HepG2 (cell line): ENCODE results near the gene DCAKD. TPM values are rescaled to one million over a fixed set of nuclear protein-coding genes. Genes with fewer than 3 reads are reported as not detected.

Experiments
- ATAC-seq: fragments of 200-7000 bp; cut with Tn5 transposase; 3 replicates; pipeline ENCODE4 v1.9.1; 2020; ENCODE audit warnings: mild to moderate bottlenecking, moderate library complexity
- BruUV-seq: library from RNA; stranded (reverse); fragments of 400-500 nt; replicated peaks from 2 replicates; lab custom pipeline; 2021; lab: Mats Ljungman, UMichigan
- CTCF ChIA-PET: fragments of 300-600 bp; formaldehyde crosslinking; extraction: SDS; loops from one replicate; lab custom pipeline; 2021; ENCODE audit warnings: low total read pairs, inconsistent platforms, low intra/inter-chr PET ratio; lab: Yijun Ruan, JAX
- POLR2A ChIA-PET: fragments of 350-600 bp; sonication (Branson Sonifier 250); formaldehyde crosslinking; loops from one replicate; lab custom pipeline; 2020; ENCODE audit warnings: antibody characterized with exemption, inconsistent platforms; lab: Yijun Ruan, JAX
- DNase-seq: peaks from one replicate; pipeline ENCODE4 v3.0.0-alpha.2; 2015; ENCODE audit warnings: low spot score
- FAIRE-seq: peaks from 3 replicates; lab custom pipeline; 2011; peaks lifted over from hg19 to GRCh38; lab: Jason Lieb, UNC
- H2AFZ ChIP-seq: one replicate; pipeline ENCODE4 v1.6.1; 2011; ENCODE audit warnings: low read length, inconsistent platforms
- H3K27ac ChIP-seq: fragments of 300-600 bp; 3 replicates; pipeline ENCODE4 v1.8.0; 2011; ENCODE audit warnings: mixed run types, mild to moderate bottlenecking, mixed read lengths, low read length, inconsistent platforms; ENCODE audit not compliant: insufficient read depth; ENCODE audit errors: extremely low read length
- H3K27me3 ChIP-seq, 2 experiments: fragments of 200-600 bp in 1 of 2; 2 replicates in 1 of 2; 3 replicates in 1 of 2; pipeline versions ENCODE4 v1.6.0 to v1.8.0; 2011; ENCODE audit warnings: low read length in 2 of 2, mild to moderate bottlenecking in 2 of 2, moderate library complexity in 2 of 2, inconsistent platforms in 1 of 2; ENCODE audit not compliant: insufficient read depth in 2 of 2, control insufficient read depth in 1 of 2
- H3K36me3 ChIP-seq, 2 experiments: fragments of 200-600 bp in 1 of 2; replicated peaks in 1 of 2; 2 replicates in 1 of 2; 3 replicates in 1 of 2; pipeline versions ENCODE4 v1.5.1 to v1.8.0; 2011; ENCODE audit warnings: low read length in 2 of 2, inconsistent platforms in 1 of 2; ENCODE audit not compliant: insufficient read depth in 2 of 2, control insufficient read depth in 1 of 2
- H3K4me1 ChIP-seq: 2 replicates; pipeline ENCODE4 v1.5.1; 2012; ENCODE audit warnings: low read length, inconsistent platforms; ENCODE audit not compliant: insufficient read depth
- H3K4me2 ChIP-seq: 2 replicates; pipeline ENCODE4 v1.6.0; 2011; ENCODE audit warnings: low read depth, low read length, inconsistent platforms
- H3K4me3 ChIP-seq, 3 experiments: fragments of 200-600 bp in 1 of 3; sonication (generic), shearing (Covaris generic) in 1 of 3; replicated peaks in 1 of 3; 2 replicates each; pipeline ENCODE4 v1.5.1; 2011 to 2016; ENCODE audit warnings: low read length in 3 of 3, inconsistent platforms in 2 of 3, low read depth in 2 of 3, mild to moderate bottlenecking in 2 of 3, control low read depth in 1 of 3, mixed read lengths in 1 of 3; ENCODE audit not compliant: insufficient read depth in 1 of 3
- H3K79me2 ChIP-seq: one replicate; pipeline ENCODE4 v1.6.1; 2011; ENCODE audit warnings: low read length, inconsistent platforms; ENCODE audit not compliant: insufficient read depth
- H3K9ac ChIP-seq: 2 replicates; pipeline ENCODE4 v1.6.0; 2011; ENCODE audit warnings: mild to moderate bottlenecking, low read depth, low read length, inconsistent platforms; ENCODE audit not compliant: insufficient read depth
- H3K9me3 ChIP-seq: 2 replicates; pipeline ENCODE4 v1.5.1; 2012; ENCODE audit warnings: mild to moderate bottlenecking, low read length
- H4K20me1 ChIP-seq: 2 replicates; pipeline ENCODE4 v1.6.0; 2011; ENCODE audit warnings: inconsistent platforms, mild to moderate bottlenecking, low read length, moderate library complexity; ENCODE audit not compliant: insufficient read depth
- CBX2 ChIP-seq, 2 experiments: fragments of 200-600 bp in 1 of 2; sonication (generic); formaldehyde crosslinking in 1 of 2; IDR thresholded peaks; 2 replicates each; pipeline versions ENCODE4 v1.7.0 to v1.8.1; 2018 to 2022; ENCODE audit warnings: low read depth in 2 of 2, low read length in 1 of 2, mild to moderate bottlenecking in 1 of 2, missing genetic modification reagents in 1 of 2
- EED ChIP-seq: sonication (generic); formaldehyde crosslinking; IDR thresholded peaks from 2 replicates; pipeline ENCODE4 v1.5.0; 2020; ENCODE audit warnings: mild to moderate bottlenecking, missing genetic modification reagents
- KDM2A ChIP-seq: sonication (generic); formaldehyde crosslinking; IDR thresholded peaks from 2 replicates; pipeline ENCODE4 v1.4.0; 2020; ENCODE audit warnings: low read depth, missing genetic modification reagents, borderline replicate concordance
- KLF16 ChIP-seq, 2 experiments: sonication (generic) in 1 of 2; formaldehyde crosslinking in 1 of 2; IDR thresholded peaks; 2 replicates each; pipeline versions ENCODE4 v1.6.1 to v1.8.0; 2016 to 2023; ENCODE audit warnings: missing genetic modification reagents in 2 of 2, missing compliant biosample characterization in 1 of 2
- MAZ ChIP-seq, 2 experiments: sonication (generic) in 1 of 2; formaldehyde crosslinking in 1 of 2; IDR thresholded peaks; 2 replicates each; pipeline versions ENCODE4 v1.5.0 to v1.6.1; 2012 to 2020; ENCODE audit warnings: low read depth in 2 of 2, mild to moderate bottlenecking in 2 of 2, borderline replicate concordance in 1 of 2, improper control_type of control experiment in 1 of 2, low read length in 1 of 2, missing genetic modification reagents in 1 of 2, moderate library complexity in 1 of 2
- MED1 ChIP-seq: sonication (generic); formaldehyde crosslinking; IDR thresholded peaks from 2 replicates; pipeline ENCODE4 v1.4.0; 2020; ENCODE audit warnings: missing genetic modification reagents
- NR3C1 ChIP-seq: sonication (generic); formaldehyde crosslinking; IDR thresholded peaks from 2 replicates; pipeline ENCODE4 v1.4.0; 2020; ENCODE audit warnings: missing genetic modification reagents
- REPIN1 ChIP-seq: sonication (generic); formaldehyde crosslinking; IDR thresholded peaks from 2 replicates; pipeline ENCODE4 v1.8.0; 2022; ENCODE audit warnings: missing genetic modification reagents, low read depth, mild to moderate bottlenecking, borderline replicate concordance
- SOX5 ChIP-seq: IDR thresholded peaks from 2 replicates; pipeline ENCODE4 v1.6.1; 2016; ENCODE audit warnings: borderline replicate concordance
- SPEN ChIP-seq: sonication (generic); formaldehyde crosslinking; IDR thresholded peaks from 2 replicates; pipeline ENCODE4 v1.5.1; 2020; ENCODE audit warnings: low read depth, mild to moderate bottlenecking, missing genetic modification reagents
- ZIK1 ChIP-seq: sonication (generic); formaldehyde crosslinking; IDR thresholded peaks from 2 replicates; pipeline ENCODE4 v1.5.0; 2020; ENCODE audit warnings: mild to moderate bottlenecking, low read depth, missing genetic modification reagents, borderline replicate concordance
- ZMYM4 ChIP-seq: sonication (generic); formaldehyde crosslinking; IDR thresholded peaks from 2 replicates; pipeline ENCODE4 v1.8.1; 2023; ENCODE audit warnings: mild to moderate bottlenecking, missing genetic modification reagents
- ZNF138 ChIP-seq: sonication (generic); formaldehyde crosslinking; IDR thresholded peaks from 2 replicates; pipeline ENCODE4 v1.5.0; 2020; ENCODE audit warnings: mild to moderate bottlenecking, low read depth, missing genetic modification reagents
- ZNF616 ChIP-seq: sonication (generic); formaldehyde crosslinking; IDR thresholded peaks from 2 replicates; pipeline ENCODE4 v1.5.0; 2020; ENCODE audit warnings: low read depth, mild to moderate bottlenecking, missing genetic modification reagents
- ZNF709 ChIP-seq: sonication (generic); formaldehyde crosslinking; IDR thresholded peaks from 2 replicates; pipeline ENCODE4 v1.5.0; 2020; ENCODE audit warnings: mild to moderate bottlenecking, missing genetic modification reagents
- WGBS: methylation state at CpG from one replicate; pipeline ENCODE4 v1.1.6; 2017; ENCODE audit warnings: low lambda C conversion rate; 5-methylcytosine and 5-hydroxymethylcytosine counted together
- in situ Hi-C: cut with HindIII; loops from 2 replicates; pipeline ENCODE4 v1.10.0; 2017; ENCODE audit warnings: low pct_unique_long_range_greater_than_20kb; ENCODE audit not compliant: extremely low pct_ligation_motif_present
- intact Hi-C: fragments of 100-400 bp; cut with micrococcal nuclease; formaldehyde crosslinking; loops from one replicate; pipeline ENCODE4 v1.10.0; 2022; ENCODE audit not compliant: unreplicated experiment
- polyA plus RNA-seq, 8 experiments: library from polyadenylated mRNA; depleted of rRNA in 3 of 8; stranded (reverse) in 7 of 8; unstranded in 1 of 8; fragments of >200 nt; fragmentation: Illumina TruSeq in 4 of 8; extraction: Trizol in 4 of 8; gene quantifications; 2 replicates each; pipeline versions ENCODE4 v1.2.1 to v1.2.3, GENCODE V29; 2011 to 2016; ENCODE audit warnings: low read depth in 4 of 8, missing spikeins in 1 of 8, mixed read lengths in 1 of 8; ENCODE audit not compliant: insufficient read depth in 1 of 8
- total RNA-seq, 5 experiments: library from RNA; depleted of rRNA; stranded (reverse); fragments of >200 nt; fragmentation: Illumina TruSeq; extraction: Trizol; gene quantifications; 2 replicates each; pipeline ENCODE4 v1.2.3, GENCODE V29; 2016; ENCODE audit warnings: low read depth in 1 of 5
- TF ChIP-seq, protein P1 (sequence below): fragments of 450-650 bp; IDR thresholded peaks from 2 replicates; pipeline ENCODE4 v1.6.1; 2017
- TF ChIP-seq, protein P2 (sequence below): sonication (generic); formaldehyde crosslinking; IDR thresholded peaks from 2 replicates; pipeline ENCODE4 v1.5.1; 2020; ENCODE audit warnings: missing genetic modification reagents, mild to moderate bottlenecking, borderline replicate concordance
- TF ChIP-seq, protein P3 (sequence below): sonication (generic); formaldehyde crosslinking; IDR thresholded peaks from 2 replicates; pipeline ENCODE4 v1.4.0; 2020; ENCODE audit warnings: missing genetic modification reagents, borderline replicate concordance

DCAKD gene
- total and polyA plus RNA-seq, 2 of the 13 experiments (the other 11 are each of a cell fraction or from before 2014, with no cell fraction given), result 25.9 to 29.2 TPM

- 46% methylated on average over 4 of the region's 6 CpGs for WGBS
- ChIA-PET CTCF (no interaction called here), POLR2A (interaction anchor here (1.8 kb wide), 1 partner anchor 16 kb away, joined by 4 read pairs; no protein-coding TSS in a partner anchor)
- peaks cover 7 to 39% of the 10 kb centered on the region in 2 experiments; a peak in 4 of 5 replicates for H3K36me3 ChIP-seq
- FAIRE-seq (peak; percentile 87), ATAC-seq (peak; percentile 90), DNase-seq (peak; percentile 61)
- peak overlapping the region; percentile 55 for H3K27ac ChIP-seq
- H3K4me3 ChIP-seq, result no peak overlapping the region
- peaks cover 31% of the 10 kb centered on the region for H3K4me1 ChIP-seq
- no peak overlapping the region for H2AFZ ChIP-seq
- H3K79me2 ChIP-seq, result no peaks in the 10 kb centered on the region
- peak overlapping the region; percentile 16 for H3K4me2 ChIP-seq
- no peaks in the 10 kb centered on the region for H4K20me1 ChIP-seq
- no TSS peak for BruUV-seq
- in situ Hi-C loops, result no loop called here
- no peak overlapping the region for H3K9ac ChIP-seq
- no peaks in the 10 kb centered on the region for H3K27me3 ChIP-seq
- no peaks in the 10 kb centered on the region for H3K9me3 ChIP-seq
- intact Hi-C loops, result no loop called here
- TF ChIP-seq, protein P1, sequence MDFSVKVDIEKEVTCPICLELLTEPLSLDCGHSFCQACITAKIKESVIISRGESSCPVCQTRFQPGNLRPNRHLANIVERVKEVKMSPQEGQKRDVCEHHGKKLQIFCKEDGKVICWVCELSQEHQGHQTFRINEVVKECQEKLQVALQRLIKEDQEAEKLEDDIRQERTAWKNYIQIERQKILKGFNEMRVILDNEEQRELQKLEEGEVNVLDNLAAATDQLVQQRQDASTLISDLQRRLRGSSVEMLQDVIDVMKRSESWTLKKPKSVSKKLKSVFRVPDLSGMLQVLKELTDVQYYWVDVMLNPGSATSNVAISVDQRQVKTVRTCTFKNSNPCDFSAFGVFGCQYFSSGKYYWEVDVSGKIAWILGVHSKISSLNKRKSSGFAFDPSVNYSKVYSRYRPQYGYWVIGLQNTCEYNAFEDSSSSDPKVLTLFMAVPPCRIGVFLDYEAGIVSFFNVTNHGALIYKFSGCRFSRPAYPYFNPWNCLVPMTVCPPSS, result no peak
- TF ChIP-seq EED (CRISPR knock-in tag), result no peak
- 0 out of 2 replicates have a peak, but pooled peaks have one; percentile 21 for TF ChIP-seq KDM2A (CRISPR knock-in tag)
- TF ChIP-seq KLF16 (CRISPR knock-in tag; IDR thresholded peaks at IDR 0.05), result 0 out of 4 replicates have a peak, but pooled peaks of 1 of the 2 experiments have one; percentile 18
- TF ChIP-seq SOX5 (CRISPR knock-in tag), result peak; percentile 44; the same call in 1 of the 2 replicates
- TF ChIP-seq SPEN (CRISPR knock-in tag), result peak; percentile 32; the same call in 1 of the 2 replicates
- TF ChIP-seq, protein P2, sequence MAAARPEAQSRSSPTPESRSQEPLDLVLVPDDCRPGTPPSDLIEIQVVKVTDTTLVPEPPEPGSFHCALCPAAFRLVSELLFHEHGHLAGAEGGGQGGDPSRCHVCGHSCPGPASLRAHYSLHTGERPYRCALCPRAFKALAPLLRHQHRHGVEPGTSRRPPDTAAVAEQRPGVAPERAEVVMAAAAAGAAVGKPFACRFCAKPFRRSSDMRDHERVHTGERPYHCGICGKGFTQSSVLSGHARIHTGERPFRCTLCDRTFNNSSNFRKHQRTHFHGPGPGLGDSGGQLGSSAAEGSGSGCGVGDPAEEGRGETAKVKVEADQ, result no peak
- peak; percentile 37; the same call in 1 of the 2 replicates for TF ChIP-seq ZMYM4
- 0 out of 2 replicates have a peak, but pooled peaks have one; percentile 36 for TF ChIP-seq ZNF616 (CRISPR knock-in tag)
- TF ChIP-seq MAZ (IDR thresholded peaks at IDR 0.05; ENCODE audit: borderline replicate concordance, low read depth, low read length), result no peak
- TF ChIP-seq MAZ (CRISPR knock-in tag; IDR thresholded peaks at IDR 0.05; ENCODE audit: low read depth), result 0 out of 2 replicates have a peak, but pooled peaks have one; percentile 17
- no peak for TF ChIP-seq ZIK1 (CRISPR knock-in tag)
- TF ChIP-seq NR3C1 (CRISPR knock-in tag), result no peak
- TF ChIP-seq REPIN1 (CRISPR knock-in tag), result peak; percentile 38; the same call in 1 of the 2 replicates
- peak; percentile 94 for TF ChIP-seq ZNF709 (CRISPR knock-in tag)
- 0 out of 2 replicates have a peak, but pooled peaks have one; percentile 18 for TF ChIP-seq ZNF138 (CRISPR knock-in tag)
- TF ChIP-seq, protein P3, sequence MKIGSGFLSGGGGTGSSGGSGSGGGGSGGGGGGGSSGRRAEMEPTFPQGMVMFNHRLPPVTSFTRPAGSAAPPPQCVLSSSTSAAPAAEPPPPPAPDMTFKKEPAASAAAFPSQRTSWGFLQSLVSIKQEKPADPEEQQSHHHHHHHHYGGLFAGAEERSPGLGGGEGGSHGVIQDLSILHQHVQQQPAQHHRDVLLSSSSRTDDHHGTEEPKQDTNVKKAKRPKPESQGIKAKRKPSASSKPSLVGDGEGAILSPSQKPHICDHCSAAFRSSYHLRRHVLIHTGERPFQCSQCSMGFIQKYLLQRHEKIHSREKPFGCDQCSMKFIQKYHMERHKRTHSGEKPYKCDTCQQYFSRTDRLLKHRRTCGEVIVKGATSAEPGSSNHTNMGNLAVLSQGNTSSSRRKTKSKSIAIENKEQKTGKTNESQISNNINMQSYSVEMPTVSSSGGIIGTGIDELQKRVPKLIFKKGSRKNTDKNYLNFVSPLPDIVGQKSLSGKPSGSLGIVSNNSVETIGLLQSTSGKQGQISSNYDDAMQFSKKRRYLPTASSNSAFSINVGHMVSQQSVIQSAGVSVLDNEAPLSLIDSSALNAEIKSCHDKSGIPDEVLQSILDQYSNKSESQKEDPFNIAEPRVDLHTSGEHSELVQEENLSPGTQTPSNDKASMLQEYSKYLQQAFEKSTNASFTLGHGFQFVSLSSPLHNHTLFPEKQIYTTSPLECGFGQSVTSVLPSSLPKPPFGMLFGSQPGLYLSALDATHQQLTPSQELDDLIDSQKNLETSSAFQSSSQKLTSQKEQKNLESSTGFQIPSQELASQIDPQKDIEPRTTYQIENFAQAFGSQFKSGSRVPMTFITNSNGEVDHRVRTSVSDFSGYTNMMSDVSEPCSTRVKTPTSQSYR (CRISPR knock-in tag), result peak; percentile 54; the same call in 1 of the 2 replicates
- no peak for TF ChIP-seq CBX2 (IDR thresholded peaks at IDR 0.05; ENCODE audit: low read depth, low read length)
- no peak for TF ChIP-seq CBX2 (CRISPR knock-in tag; IDR thresholded peaks at IDR 0.05; ENCODE audit: low read depth)
- peak; percentile 64 for TF ChIP-seq MED1 (CRISPR knock-in tag)
Observed at GRCh38 chr17:45030733-45031132, 20.7 kb downstream of the DCAKD start.
